UCSD-AML1 (cell line): Measurements from ENCODE around the gene PLPP1.
"Not testable (repeated sequence)": the region's sequence is repeated elsewhere in the genome, so short reads cannot be mapped to it uniquely, and the experiment has no call there.

ENCODE experiments used
- DNase-seq: peaks from one replicate; lab custom pipeline; 2025; ENCODE audit not compliant: unreplicated experiment; lab: John Stamatoyannopoulos, UW

The PLPP1 gene

GRCh38 chr5:55546947-55547346 is 12.2 kb upstream of the PLPP1 start:
- no peak for DNase-seq

DNA sequence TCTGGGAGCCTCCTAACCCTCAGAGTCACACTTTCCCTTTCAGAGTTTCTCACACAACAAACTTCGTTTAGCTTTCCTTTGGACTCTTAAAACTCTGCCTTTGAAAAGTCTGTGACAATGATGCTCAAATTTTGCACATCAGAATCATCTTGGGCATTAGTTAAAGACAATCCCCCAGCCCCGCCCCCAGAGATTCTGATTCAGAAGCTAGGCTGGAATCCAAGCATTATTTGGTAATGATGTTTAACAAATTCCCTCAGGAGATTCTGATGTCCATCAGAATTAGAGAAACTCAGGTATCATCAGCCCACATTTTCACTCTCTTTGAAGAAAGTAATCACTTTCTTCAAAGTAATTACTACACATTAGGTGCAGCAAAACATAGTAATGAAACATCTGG is 9.6 kb upstream of the PLPP1 start:
- no peak for DNase-seq

DNA sequence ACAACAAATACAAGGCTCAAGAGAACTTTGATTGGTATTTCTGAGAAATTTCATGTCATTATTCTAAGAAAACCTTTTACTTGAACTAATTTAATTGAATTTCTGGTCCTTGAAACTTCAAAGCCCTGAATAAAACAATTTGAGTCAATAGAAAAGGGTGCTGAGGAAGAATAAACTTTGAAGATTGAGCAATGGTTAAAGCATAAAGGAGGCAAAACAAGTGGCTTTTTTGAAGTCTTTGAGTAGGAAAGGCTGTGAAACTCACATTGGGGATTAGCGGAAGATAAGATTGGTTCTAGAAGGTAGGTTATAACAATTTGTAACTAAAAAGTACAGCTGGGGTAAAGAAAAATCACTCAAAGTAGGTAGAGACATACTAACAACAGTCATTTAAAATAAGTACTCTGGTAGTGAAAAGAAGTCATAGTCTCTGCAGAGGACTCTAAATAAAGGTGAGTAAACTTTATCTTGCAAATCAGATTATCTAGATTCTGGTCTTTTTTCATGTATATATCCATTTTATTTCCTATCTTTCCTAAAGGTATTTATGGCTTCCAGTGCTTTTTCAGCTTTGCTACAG is 6.4 kb upstream of the PLPP1 start:
- no peak for DNase-seq

- DNase-seq, result no peak
Observed at GRCh38 chr5:55540525-55540924, 5.8 kb upstream of the PLPP1 start.

GRCh38 chr5:55540024-55540423 is 5.3 kb upstream of the PLPP1 start:
- no peak for DNase-seq

- DNase-seq, result no peak
Observed at GRCh38 chr5:55538661-55539060, 3.9 kb upstream of the PLPP1 start.

DNA sequence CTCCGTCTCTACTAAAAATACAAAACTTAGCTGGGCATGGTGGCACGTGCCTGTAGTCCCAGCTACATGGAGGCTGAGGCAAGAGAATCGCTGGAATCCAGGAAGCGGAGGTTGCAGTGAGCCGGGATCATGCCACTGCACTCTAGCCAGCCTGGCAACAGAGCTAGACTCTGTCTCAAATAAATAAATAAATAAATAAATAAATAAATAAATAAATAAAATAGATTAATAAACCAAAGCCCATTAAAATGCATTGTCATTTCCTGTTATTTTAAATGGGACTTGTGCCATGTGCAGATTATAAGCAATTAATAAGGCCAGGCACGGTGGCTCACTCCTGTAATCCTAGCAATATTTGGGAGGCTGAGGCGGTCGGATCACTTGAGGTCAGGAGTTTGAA is 2.6 kb upstream of the PLPP1 start:
- DNase-seq, result not testable (repeated sequence)

- no peak for DNase-seq
Observed at GRCh38 chr5:55535199-55535905, 588 bp upstream of the PLPP1 start.

- peak; percentile 32 for DNase-seq
Observed at GRCh38 chr5:55533521-55534435, 986 bp downstream of the PLPP1 start.

DNA sequence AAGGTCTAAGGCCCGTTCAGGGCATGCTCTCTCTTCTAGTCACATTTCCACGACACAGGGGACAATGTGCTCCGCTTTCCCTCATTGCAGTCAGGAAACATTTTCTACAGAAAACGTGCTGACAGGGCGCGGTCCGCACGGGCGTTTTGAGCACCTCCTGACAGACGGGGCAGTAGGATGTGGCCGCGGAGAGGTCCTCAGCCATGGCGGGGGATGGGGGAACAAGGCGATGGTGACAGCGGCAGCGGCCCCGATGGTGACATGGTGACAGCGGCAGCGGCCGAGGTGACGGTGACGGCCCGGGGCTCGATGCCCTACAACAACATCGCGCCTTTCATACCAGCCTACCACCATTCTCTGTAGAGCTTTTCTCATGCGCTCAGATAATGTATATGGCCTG is 4.1 kb downstream of the PLPP1 start:
- DNase-seq, result no peak

GRCh38 chr5:55524816-55525215 is 9.9 kb downstream of the PLPP1 start:
- no peak for DNase-seq

GRCh38 chr5:55523293-55523692 is 11.5 kb downstream of the PLPP1 start:
- DNase-seq, result no peak

- no peak for DNase-seq
Observed at GRCh38 chr5:55521881-55522280, 12.9 kb downstream of the PLPP1 start.

DNA sequence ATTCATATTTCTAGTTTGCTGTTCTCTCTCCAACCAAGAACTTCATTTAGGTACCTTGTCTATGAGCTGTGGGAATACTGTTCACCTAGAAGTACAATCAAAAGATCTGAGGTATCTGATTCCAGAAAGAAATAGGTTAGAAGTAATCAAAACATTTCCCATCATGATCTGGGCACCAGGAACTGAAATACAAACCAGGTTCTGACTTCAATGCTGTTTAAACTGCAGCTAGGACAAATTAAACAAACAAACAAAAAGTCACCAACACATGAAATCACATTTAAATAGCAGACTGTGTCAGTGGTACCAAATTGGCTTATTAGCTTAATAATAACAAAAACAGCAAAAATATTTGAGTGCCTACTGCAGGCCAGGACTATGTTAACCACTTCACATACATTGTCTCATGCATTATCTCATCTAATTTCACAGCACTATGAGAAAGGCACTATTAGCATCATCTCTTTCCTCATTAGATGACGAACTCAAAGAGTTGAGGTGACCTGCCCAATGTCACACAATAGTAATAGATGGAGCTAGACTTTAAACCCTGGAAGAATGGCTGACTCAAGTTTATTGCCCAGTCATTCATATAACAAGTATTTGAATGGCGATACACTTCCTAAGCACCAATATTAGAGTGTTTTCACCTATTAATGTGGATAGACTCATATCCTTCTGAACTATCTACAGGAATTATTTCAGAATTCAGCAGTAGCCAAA is 14.5 kb downstream of the PLPP1 start:
- DNase-seq, result no peak

GRCh38 chr5:55518831-55519390 is 15.9 kb downstream of the PLPP1 start:
- no peak for DNase-seq

GRCh38 chr5:55517804-55518203 is 17.0 kb downstream of the PLPP1 start:
- DNase-seq, result no peak

DNA sequence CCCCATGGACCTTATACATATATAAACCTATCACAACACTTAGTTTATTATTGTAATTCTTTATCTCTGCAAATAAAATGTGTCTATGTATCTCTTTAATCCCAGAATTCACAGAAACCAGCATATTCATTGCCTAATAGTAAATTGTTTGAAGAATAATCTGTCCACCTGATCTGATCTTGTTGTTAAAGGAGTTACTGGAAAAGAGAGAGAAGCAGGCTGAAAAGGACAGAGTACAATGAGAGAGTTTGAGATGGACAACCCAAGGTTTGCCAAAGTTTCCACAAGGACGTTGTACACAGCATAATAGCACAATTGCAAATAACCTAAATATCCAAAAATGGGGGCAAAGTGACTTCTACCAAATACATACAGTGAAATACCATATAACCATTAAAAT is 23.8 kb downstream of the PLPP1 start:
- no peak for DNase-seq

GRCh38 chr5:55510523-55510880 is 24.3 kb downstream of the PLPP1 start:
- no peak for DNase-seq

DNA sequence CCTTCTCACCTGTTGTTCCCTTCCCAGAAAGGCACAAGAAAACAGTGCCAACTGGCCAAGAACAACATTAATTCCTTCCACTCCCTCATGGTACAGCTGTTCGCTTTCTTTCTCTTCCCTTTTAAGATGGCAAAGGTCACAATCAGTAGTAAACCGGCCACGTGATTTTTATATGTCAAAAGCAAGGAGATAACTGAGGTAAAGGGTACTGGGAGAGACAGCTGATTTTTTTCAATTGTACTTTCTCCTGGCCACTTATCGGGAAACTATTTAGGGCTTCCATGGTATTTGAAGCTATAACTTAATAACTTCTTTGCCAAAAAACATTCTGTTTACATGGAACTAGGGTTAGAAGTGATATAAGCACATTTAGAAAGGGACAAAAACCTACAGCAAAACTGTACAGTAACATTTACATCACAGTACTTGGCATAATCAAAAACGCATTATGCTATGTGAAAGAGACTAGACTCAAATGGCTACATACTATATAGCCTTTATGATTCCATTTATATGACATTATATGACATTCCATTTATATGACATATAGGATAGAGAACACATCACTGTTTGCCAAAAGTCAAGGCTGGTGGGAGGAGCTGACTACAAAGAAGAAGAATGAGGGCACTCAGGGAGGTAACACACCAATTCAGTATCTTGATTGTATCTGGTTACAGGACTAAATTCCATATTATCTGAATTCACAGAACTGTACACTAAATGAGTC is 24.8 kb downstream of the PLPP1 start:
- DNase-seq, result no peak

DNA sequence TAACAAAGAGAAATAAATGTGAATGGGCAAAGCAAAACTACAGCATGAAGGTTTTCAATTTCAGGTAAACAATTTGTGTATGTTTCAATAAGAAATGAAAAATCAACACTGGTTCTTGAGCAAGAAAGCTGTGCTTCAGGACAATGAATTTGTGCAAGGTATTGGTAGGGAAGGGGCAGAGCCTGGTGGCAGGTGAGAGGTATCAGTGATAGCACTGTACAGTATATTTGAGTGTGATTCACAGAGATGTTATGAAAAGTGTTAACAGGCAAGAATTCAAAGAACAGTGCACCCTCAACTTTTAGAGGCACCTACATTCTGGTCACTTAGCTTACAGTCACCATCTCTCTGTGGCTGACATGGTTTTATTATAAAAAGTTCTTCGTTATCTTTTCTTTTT is 25.7 kb downstream of the PLPP1 start:
- DNase-seq, result no peak
